ENCODE results near the gene EFCAB9. TPM values are rescaled to one million over a fixed set of nuclear protein-coding genes. Genes with fewer than 3 reads are reported as not detected.

EFCAB9 gene
- total and polyA plus RNA-seq, 2 of the 8 experiments (the other 6 are each of a cell fraction or from before 2014, with no cell fraction given) = not detected

GRCh38 chr5:172178301-172178987, 15.5 kb upstream of the EFCAB9 start (continued):
- TF ChIP-seq CHD7 (IDR thresholded peaks at IDR 0.05; ENCODE audit: insufficient replicate concordance, low read length) (no peak), ASH2L (IDR thresholded peaks at IDR 0.05; ENCODE audit: low read length) (no peak)

Measured in H1 (cell line).